ENCODE results near the gene CTIF. TPM values are rescaled to one million over a fixed set of nuclear protein-coding genes. Genes with fewer than 3 reads are reported as not detected.

The CTIF gene
- total RNA-seq, 1 donor from 2014 or later, result 51.5 TPM

DNA sequence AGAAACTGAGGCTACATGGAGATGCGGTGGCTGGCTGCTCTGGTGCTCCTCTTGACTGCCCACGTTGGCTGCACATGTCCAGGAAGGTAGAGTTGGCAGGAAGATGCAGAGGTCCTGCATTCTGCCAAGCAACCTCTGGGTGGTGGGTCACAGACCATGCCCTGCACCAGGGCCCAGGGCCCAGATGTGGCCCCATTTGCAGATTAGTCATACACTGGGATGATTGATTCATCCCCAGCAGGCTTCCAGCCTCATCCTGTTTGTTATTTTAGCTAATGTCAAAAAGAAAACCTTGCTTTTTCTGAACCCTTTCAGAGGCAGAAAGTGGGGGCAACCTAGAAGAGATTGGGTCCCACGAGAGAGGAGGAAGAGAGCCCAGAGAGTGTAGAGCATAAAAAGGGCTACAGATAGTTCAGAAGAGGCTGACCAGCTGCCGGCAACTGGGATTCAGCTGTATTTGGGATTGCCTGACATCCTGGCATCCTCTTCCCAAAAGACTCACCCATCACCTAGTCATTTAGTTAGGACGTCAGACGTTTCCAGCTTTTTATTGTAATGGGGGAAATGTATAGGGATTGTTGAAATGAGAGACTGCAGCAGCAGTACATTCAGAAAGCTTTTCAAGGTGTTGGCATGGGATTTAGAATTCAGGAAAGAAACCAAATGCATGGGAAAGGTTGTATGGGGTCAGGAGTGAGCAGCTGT lies 101.9 kb downstream of the CTIF start:
- TF ChIP-seq, protein P1, sequence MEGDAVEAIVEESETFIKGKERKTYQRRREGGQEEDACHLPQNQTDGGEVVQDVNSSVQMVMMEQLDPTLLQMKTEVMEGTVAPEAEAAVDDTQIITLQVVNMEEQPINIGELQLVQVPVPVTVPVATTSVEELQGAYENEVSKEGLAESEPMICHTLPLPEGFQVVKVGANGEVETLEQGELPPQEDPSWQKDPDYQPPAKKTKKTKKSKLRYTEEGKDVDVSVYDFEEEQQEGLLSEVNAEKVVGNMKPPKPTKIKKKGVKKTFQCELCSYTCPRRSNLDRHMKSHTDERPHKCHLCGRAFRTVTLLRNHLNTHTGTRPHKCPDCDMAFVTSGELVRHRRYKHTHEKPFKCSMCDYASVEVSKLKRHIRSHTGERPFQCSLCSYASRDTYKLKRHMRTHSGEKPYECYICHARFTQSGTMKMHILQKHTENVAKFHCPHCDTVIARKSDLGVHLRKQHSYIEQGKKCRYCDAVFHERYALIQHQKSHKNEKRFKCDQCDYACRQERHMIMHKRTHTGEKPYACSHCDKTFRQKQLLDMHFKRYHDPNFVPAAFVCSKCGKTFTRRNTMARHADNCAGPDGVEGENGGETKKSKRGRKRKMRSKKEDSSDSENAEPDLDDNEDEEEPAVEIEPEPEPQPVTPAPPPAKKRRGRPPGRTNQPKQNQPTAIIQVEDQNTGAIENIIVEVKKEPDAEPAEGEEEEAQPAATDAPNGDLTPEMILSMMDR (IDR thresholded peaks at IDR 0.05; ENCODE audit: unreplicated experiment), result no peak
- Mint-ChIP-seq H3K9me3 (ENCODE audit: unreplicated experiment) (no peaks in the 10 kb centered on the region), H3K27me3 (ENCODE audit: unreplicated experiment) (peaks cover 9% of the 10 kb centered on the region), H3K4me1 (ENCODE audit: unreplicated experiment) (no peaks in the 10 kb centered on the region), H3K27ac (ENCODE audit: unreplicated experiment) (no peak overlapping the region), H3K36me3 (ENCODE audit: low read depth, unreplicated experiment) (peaks cover 12% of the 10 kb centered on the region), H3K4me3 (ENCODE audit: unreplicated experiment) (no peak overlapping the region)
- DNase-seq (ENCODE audit: low spot score), result no peak

DNA sequence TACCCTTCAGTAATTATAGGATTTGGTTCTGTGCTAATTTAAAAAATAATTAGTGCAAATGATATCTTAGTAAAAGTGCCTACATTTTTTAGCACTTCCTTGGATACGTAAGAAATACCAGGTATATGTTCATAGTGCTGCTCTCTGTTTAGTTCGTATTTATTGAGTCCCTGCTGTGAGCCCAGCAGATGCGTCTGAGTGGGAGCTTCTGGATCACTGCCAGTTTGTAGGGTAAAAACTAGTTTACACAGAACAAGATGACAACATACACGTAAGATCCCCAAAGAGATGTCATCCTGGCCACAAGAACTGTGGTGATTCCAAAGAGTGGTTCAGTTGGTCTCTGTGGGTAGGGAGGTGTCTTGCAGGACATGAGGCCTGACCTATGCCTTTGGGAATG lies 103.2 kb downstream of the CTIF start:
- Mint-ChIP-seq H3K9me3 (ENCODE audit: unreplicated experiment) (no peaks in the 10 kb centered on the region), H3K4me1 (ENCODE audit: unreplicated experiment) (no peaks in the 10 kb centered on the region), H3K27ac (ENCODE audit: unreplicated experiment) (no peak overlapping the region), H3K27me3 (ENCODE audit: unreplicated experiment) (peaks cover 7% of the 10 kb centered on the region), H3K4me3 (ENCODE audit: unreplicated experiment) (no peak overlapping the region), H3K36me3 (ENCODE audit: low read depth, unreplicated experiment) (peaks cover 12% of the 10 kb centered on the region)
- TF ChIP-seq, protein P1 (IDR thresholded peaks at IDR 0.05; ENCODE audit: unreplicated experiment), result no peak
- DNase-seq (ENCODE audit: low spot score), result no peak

DNA sequence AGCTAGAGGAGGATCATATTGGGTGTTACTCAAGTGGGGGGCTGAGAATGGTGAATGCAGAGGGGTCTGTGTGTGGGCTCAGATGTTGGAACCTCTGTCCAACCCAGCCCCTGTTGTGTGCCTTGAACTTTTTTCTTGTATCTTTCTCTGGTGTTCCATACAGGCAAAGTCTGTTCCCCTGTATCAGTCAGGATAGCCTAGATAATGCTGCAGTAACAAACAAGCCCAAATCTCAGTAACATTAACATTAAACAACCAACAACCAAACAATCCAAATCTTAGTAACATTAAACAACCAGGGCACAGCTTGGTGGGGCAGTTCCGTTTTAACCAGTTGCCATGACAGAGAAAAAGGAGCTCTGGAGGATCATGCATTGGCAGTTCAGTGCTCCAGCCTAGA lies 103.7 kb downstream of the CTIF start:
- no peaks in the 10 kb centered on the region for H3K9me3 Mint-ChIP-seq (ENCODE audit: unreplicated experiment)
- H3K4me3 Mint-ChIP-seq (ENCODE audit: unreplicated experiment), result no peak overlapping the region
- TF ChIP-seq, protein P1 (IDR thresholded peaks at IDR 0.05; ENCODE audit: unreplicated experiment), result no peak
- H3K36me3 Mint-ChIP-seq (ENCODE audit: low read depth, unreplicated experiment), result peaks cover 12% of the 10 kb centered on the region
- H3K27ac Mint-ChIP-seq (ENCODE audit: unreplicated experiment), result no peak overlapping the region
- H3K27me3 Mint-ChIP-seq (ENCODE audit: unreplicated experiment), result peaks cover 7% of the 10 kb centered on the region
- DNase-seq (ENCODE audit: low spot score), result no peak
- no peaks in the 10 kb centered on the region for H3K4me1 Mint-ChIP-seq (ENCODE audit: unreplicated experiment)

DNA sequence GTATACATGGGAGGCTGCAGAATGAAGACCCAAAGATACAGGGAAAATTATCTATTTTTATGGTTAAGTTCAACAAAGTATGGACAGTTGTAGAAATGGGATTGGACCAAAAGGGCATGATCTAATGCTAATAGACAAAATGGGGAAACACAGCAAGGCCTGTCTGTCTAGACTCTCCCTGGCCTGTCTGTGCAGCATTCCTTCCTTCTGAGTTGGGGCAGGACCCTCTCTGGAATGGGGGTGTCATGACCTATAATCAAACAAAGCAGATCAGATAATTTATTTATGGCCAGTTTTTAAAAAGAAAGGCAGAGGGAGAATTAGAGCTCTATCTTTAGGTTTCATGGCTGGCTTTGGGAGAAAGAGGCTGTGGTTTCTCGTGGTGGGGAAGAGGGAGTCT lies 104.4 kb downstream of the CTIF start:
- DNase-seq (ENCODE audit: low spot score), result no peak
- Mint-ChIP-seq H3K4me1 (ENCODE audit: unreplicated experiment) (no peaks in the 10 kb centered on the region), H3K27ac (ENCODE audit: unreplicated experiment) (no peak overlapping the region), H3K4me3 (ENCODE audit: unreplicated experiment) (no peak overlapping the region), H3K9me3 (ENCODE audit: unreplicated experiment) (no peaks in the 10 kb centered on the region), H3K27me3 (ENCODE audit: unreplicated experiment) (peaks cover 6% of the 10 kb centered on the region), H3K36me3 (ENCODE audit: low read depth, unreplicated experiment) (peaks cover 12% of the 10 kb centered on the region)
- TF ChIP-seq, protein P1 (IDR thresholded peaks at IDR 0.05; ENCODE audit: unreplicated experiment), result no peak

DNA sequence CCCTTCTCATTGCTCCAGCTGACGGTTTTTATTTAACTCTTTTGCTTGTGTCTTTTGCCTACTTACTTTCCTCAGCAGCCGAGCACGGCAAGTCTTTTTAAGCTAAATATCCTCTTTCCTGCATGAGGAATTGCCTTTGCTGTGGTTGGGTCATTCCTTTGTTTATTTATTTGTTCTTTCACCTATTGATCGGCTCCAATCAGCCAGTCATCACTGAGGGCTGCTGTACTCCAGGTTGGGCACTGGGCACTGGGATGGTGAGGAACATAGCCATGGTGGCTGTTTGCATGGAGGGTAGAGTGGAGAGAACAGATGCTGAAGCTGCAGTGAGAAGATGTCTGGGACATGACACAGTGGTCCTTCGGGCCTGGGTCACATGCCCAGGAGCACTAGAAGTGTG lies 105.2 kb downstream of the CTIF start:
- H3K4me3 Mint-ChIP-seq (ENCODE audit: unreplicated experiment), result no peak overlapping the region
- H3K36me3 Mint-ChIP-seq (ENCODE audit: low read depth, unreplicated experiment), result peaks cover 6% of the 10 kb centered on the region
- DNase-seq (ENCODE audit: low spot score), result no peak
- H3K9me3 Mint-ChIP-seq (ENCODE audit: unreplicated experiment), result no peaks in the 10 kb centered on the region
- H3K27me3 Mint-ChIP-seq (ENCODE audit: unreplicated experiment), result peaks cover 1% of the 10 kb centered on the region
- no peak overlapping the region for H3K27ac Mint-ChIP-seq (ENCODE audit: unreplicated experiment)
- TF ChIP-seq, protein P1 (IDR thresholded peaks at IDR 0.05; ENCODE audit: unreplicated experiment), result no peak
- no peaks in the 10 kb centered on the region for H3K4me1 Mint-ChIP-seq (ENCODE audit: unreplicated experiment)
